OCI-LY7 (cell line): ENCODE measurements around the gene COX7B. TPM values are rescaled to one million over a fixed set of nuclear protein-coding genes. Genes with fewer than 3 reads are reported as not detected.

ENCODE experiments used
- BruUV-seq: library from RNA; stranded (reverse); fragments of 400-500 nt; replicated peaks from 2 replicates; lab custom pipeline; 2021; lab: Mats Ljungman, UMichigan
- CTCF ChIA-PET: fragments of 300-600 bp; sonication (Branson Sonifier 250); formaldehyde crosslinking; loops from one replicate; lab custom pipeline; 2022; ENCODE audit warnings: antibody characterized with exemption; ENCODE audit not compliant: unreplicated experiment; lab: Charles Lee
- POLR2A ChIA-PET: fragments of 300-600 bp; sonication (Branson Sonifier 250); formaldehyde crosslinking; loops from one replicate; lab custom pipeline; 2022; ENCODE audit warnings: antibody characterized with exemption; lab: Charles Lee
- DNase-seq: peaks from one replicate; pipeline ENCODE4 v3.0.0-alpha.2; 2015; ENCODE audit warnings: low spot score
- H2AFZ ChIP-seq: fragments of 200-600 bp; sonication (generic), shearing (Covaris generic); 2 replicates; pipeline ENCODE4 v1.6.1; 2014; ENCODE audit warnings: mild to moderate bottlenecking, antibody characterized with exemption, low read length, moderate library complexity
- H3K27ac ChIP-seq: fragments of 200-600 bp; sonication (generic); 2 replicates; pipeline ENCODE4 v1.5.1; 2014; ENCODE audit warnings: mixed run types, low read depth, mild to moderate bottlenecking, moderate library complexity, low read length, inconsistent platforms; ENCODE audit not compliant: poor library complexity, severe bottlenecking
- H3K36me3 ChIP-seq: fragments of 200-600 bp; sonication (generic); 2 replicates; pipeline ENCODE4 v1.6.1; 2014; ENCODE audit warnings: mild to moderate bottlenecking, antibody characterized with exemption, low read length, moderate library complexity, mixed read lengths; ENCODE audit not compliant: insufficient read depth
- H3K4me1 ChIP-seq: fragments of 200-600 bp; sonication (generic); 2 replicates; pipeline ENCODE4 v1.5.1; 2014; ENCODE audit warnings: mild to moderate bottlenecking, low read length; ENCODE audit not compliant: insufficient read depth, poor library complexity, severe bottlenecking
- H3K4me2 ChIP-seq: fragments of 200-600 bp; sonication (generic); 2 replicates; pipeline ENCODE4 v1.6.1; 2014; ENCODE audit warnings: mild to moderate bottlenecking, low read length
- H3K4me3 ChIP-seq: fragments of 200-600 bp; sonication (generic); 2 replicates; pipeline ENCODE4 v1.5.1; 2014; ENCODE audit warnings: mild to moderate bottlenecking, low read depth, low read length; ENCODE audit not compliant: poor library complexity, severe bottlenecking
- H3K79me2 ChIP-seq: fragments of 200-600 bp; sonication (generic); 2 replicates; pipeline ENCODE4 v1.6.1; 2016; ENCODE audit warnings: low read depth, mild to moderate bottlenecking, low read length, moderate library complexity, mixed read lengths; ENCODE audit not compliant: insufficient read depth
- H3K9me2 ChIP-seq: fragments of 200-600 bp; sonication (generic); 2 replicates; pipeline ENCODE4 v1.6.1; 2016; ENCODE audit warnings: mild to moderate bottlenecking, low read length, mixed read lengths; ENCODE audit not compliant: insufficient read depth
- H3K9me3 ChIP-seq: fragments of 200-600 bp; sonication (generic); 2 replicates; pipeline ENCODE4 v1.6.1; 2014; ENCODE audit warnings: mild to moderate bottlenecking, mixed run types, low read length, mixed read lengths
- H4K20me1 ChIP-seq: fragments of 200-600 bp; sonication (generic); 2 replicates; pipeline ENCODE4 v1.6.1; 2014; ENCODE audit warnings: mild to moderate bottlenecking, antibody characterized with exemption, low read length, moderate library complexity, mixed read lengths; ENCODE audit not compliant: insufficient read depth
- EZH2phosphoT487 ChIP-seq: fragments of 200-600 bp; sonication (generic); IDR thresholded peaks from 2 replicates; pipeline ENCODE4 v1.6.1; 2018; ENCODE audit warnings: low read depth, borderline replicate concordance, mild to moderate bottlenecking, mixed run types, antibody characterized with exemption, low read length, moderate library complexity, mixed read lengths
- intact Hi-C: fragments of 100-400 bp; cut with micrococcal nuclease; formaldehyde crosslinking; loops from one replicate; pipeline ENCODE4 v1.10.0; 2022; ENCODE audit not compliant: unreplicated experiment
- total RNA-seq, 2 experiments: library from RNA; depleted of rRNA in 1 of 2; stranded (reverse); fragments of >200 nt in 1 of 2; shearing (Covaris generic) in 1 of 2; gene quantifications; 2 replicates each; pipeline ENCODE4 v1.2.3, GENCODE V29; 2014 to 2022
- TF ChIP-seq, protein P1 (sequence below): fragments of 200-600 bp; sonication (generic); conservative IDR thresholded peaks from 2 replicates; pipeline ENCODE4 v1.5.1; 2014; ENCODE audit warnings: mild to moderate bottlenecking, antibody characterized with exemption, low read length, moderate library complexity, mixed read lengths

Gene COX7B
- total RNA-seq, 2 experiments from 2014 or later: 199 to 256 TPM

DNA sequence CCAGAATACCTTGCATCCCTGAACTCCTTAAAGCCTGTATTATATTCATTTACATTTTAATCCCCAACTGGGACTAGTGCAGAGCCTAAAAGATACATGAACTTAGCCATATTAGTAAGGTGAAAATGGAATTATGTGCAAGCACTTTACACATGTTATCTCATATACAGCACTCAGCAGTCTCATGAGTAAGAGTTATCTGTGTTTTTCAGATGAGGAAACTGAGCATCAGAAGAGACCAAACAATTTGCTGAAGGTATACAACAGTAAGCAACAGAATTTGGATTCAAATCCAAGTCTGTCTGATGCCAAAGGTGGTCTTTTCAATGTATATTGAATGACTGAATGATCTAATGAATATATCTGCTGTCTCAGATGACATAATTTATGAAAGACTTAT is 23.5 kb downstream of the COX7B start:
- intact Hi-C loops: no loop called here
- no peak for DNase-seq
- POLR2A ChIA-PET: no interaction called here
- BruUV-seq: no TSS peak
- no peaks in the 10 kb centered on the region for H4K20me1 ChIP-seq
- no peak overlapping the region for H3K4me2 ChIP-seq
- H2AFZ ChIP-seq: no peak overlapping the region
- H3K9me2 ChIP-seq: no peaks in the 10 kb centered on the region
- H3K36me3 ChIP-seq: no peaks in the 10 kb centered on the region
- H3K4me3 ChIP-seq: no peak overlapping the region
- no peaks in the 10 kb centered on the region for H3K9me3 ChIP-seq
- CTCF ChIA-PET: no interaction called here
- TF ChIP-seq EZH2phosphoT487: no peak
- TF ChIP-seq, protein P1, sequence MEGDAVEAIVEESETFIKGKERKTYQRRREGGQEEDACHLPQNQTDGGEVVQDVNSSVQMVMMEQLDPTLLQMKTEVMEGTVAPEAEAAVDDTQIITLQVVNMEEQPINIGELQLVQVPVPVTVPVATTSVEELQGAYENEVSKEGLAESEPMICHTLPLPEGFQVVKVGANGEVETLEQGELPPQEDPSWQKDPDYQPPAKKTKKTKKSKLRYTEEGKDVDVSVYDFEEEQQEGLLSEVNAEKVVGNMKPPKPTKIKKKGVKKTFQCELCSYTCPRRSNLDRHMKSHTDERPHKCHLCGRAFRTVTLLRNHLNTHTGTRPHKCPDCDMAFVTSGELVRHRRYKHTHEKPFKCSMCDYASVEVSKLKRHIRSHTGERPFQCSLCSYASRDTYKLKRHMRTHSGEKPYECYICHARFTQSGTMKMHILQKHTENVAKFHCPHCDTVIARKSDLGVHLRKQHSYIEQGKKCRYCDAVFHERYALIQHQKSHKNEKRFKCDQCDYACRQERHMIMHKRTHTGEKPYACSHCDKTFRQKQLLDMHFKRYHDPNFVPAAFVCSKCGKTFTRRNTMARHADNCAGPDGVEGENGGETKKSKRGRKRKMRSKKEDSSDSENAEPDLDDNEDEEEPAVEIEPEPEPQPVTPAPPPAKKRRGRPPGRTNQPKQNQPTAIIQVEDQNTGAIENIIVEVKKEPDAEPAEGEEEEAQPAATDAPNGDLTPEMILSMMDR: no peak
- no peak overlapping the region for H3K27ac ChIP-seq
- H3K4me1 ChIP-seq: peaks cover 6% of the 10 kb centered on the region
- H3K79me2 ChIP-seq: no peaks in the 10 kb centered on the region

DNA sequence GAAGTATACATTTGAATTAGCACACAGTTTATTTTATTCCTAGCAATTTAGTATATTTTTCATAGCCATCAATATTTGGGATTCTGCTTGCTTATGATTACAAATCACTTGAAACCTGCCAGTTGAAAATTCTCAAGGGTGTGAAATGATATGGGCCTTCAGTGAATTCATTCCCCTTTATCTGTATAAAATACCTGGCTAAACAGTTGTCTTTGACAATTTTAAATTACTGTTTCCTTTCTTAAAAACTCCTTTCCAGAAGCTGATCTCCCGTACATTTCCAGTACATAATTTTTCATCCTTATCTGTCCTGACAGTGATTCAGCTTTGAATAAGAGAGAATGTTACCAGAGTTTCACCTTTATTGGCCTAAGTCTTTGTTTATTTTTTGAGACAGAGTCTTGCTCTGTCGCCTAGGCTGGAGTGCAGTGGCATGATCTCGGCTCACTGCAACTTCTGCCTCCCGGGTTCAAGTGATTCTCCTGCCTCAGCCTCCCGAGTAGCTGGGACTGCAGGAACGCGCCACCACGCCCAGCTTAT is 25.1 kb downstream of the COX7B start:
- Histone ChIP-seq H3K9me3 (no peaks in the 10 kb centered on the region), H4K20me1 (no peaks in the 10 kb centered on the region), H3K4me3 (no peak overlapping the region), H3K36me3 (no peaks in the 10 kb centered on the region), H2AFZ (no peak overlapping the region), H3K27ac (no peak overlapping the region), H3K4me1 (peaks cover 6% of the 10 kb centered on the region), H3K79me2 (no peaks in the 10 kb centered on the region), H3K4me2 (no peak overlapping the region), H3K9me2 (no peaks in the 10 kb centered on the region)
- ChIA-PET CTCF (no interaction called here), POLR2A (interaction anchor here (1.4 kb wide), 1 partner anchor 11 kb away, joined by 4 read pairs; no protein-coding TSS in a partner anchor)
- intact Hi-C loops: no loop called here
- no peak for DNase-seq
- no TSS peak for BruUV-seq
- TF ChIP-seq, protein P1: no peak
- TF ChIP-seq EZH2phosphoT487: no peak

DNA sequence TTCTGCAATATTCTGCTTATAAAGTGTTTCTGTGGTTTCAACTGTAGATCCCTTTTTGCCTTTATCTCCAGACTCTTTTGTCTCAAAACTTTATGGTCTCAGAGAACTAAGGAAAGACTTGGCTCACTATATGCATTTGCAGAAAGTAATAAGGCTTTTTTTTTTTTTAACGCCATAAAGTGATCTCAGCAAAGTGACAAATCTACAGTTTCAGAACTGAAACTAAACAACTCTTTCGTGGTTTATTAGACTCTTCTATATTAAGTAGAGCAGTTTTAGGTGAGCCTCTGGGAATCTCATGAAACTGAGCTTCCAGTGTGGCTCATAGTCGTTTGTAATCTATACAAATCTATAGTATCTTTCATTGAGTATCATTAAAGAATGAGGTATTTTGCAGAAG is 26.5 kb downstream of the COX7B start:
- Histone ChIP-seq H4K20me1 (no peaks in the 10 kb centered on the region), H3K79me2 (no peaks in the 10 kb centered on the region), H3K4me1 (peaks cover 6% of the 10 kb centered on the region), H3K4me3 (no peak overlapping the region), H3K27ac (no peak overlapping the region), H2AFZ (no peak overlapping the region), H3K4me2 (peak overlapping the region; percentile 26; the same call in 1 of the 2 replicates), H3K9me3 (no peaks in the 10 kb centered on the region), H3K36me3 (no peaks in the 10 kb centered on the region), H3K9me2 (no peaks in the 10 kb centered on the region)
- ChIA-PET POLR2A (interaction anchor here (1.4 kb wide), 1 partner anchor 10 kb away, joined by 4 read pairs; no protein-coding TSS in a partner anchor), CTCF (no interaction called here)
- intact Hi-C loops: no loop called here
- DNase-seq: no peak
- no peak for TF ChIP-seq EZH2phosphoT487
- TF ChIP-seq, protein P1: no peak
- no TSS peak for BruUV-seq
